ENCODE results near the gene VRK1.

The VRK1 gene

GRCh38 chr14:96888593-96888992 is 91.4 kb downstream of the VRK1 start:
- DNase-seq: no peak

GRCh38 chr14:96889091-96889490 is 91.9 kb downstream of the VRK1 start:
- no peak for DNase-seq

- DNase-seq: no peak
Observed at GRCh38 chr14:96893966-96894622, 96.9 kb downstream of the VRK1 start.

- DNase-seq: no peak
Observed at GRCh38 chr14:96894966-96895365, 97.8 kb downstream of the VRK1 start.

GRCh38 chr14:96895658-96896271 is 98.6 kb downstream of the VRK1 start:
- DNase-seq: no peak

- no peak for DNase-seq
Observed at GRCh38 chr14:96897184-96897583, 100.0 kb downstream of the VRK1 start.

GRCh38 chr14:96901227-96901626 is 104.0 kb downstream of the VRK1 start:
- no peak for DNase-seq

- no peak for DNase-seq
Observed at GRCh38 chr14:96902004-96902403, 104.8 kb downstream of the VRK1 start.

- DNase-seq: no peak
Observed at GRCh38 chr14:96903444-96904023, 106.4 kb downstream of the VRK1 start.

GRCh38 chr14:96904201-96904600 is 107.0 kb downstream of the VRK1 start:
- no peak for DNase-seq

GRCh38 chr14:96905065-96905464 is 107.9 kb downstream of the VRK1 start:
- DNase-seq: no peak

- no peak for DNase-seq
Observed at GRCh38 chr14:96905825-96906224, 108.6 kb downstream of the VRK1 start.

- DNase-seq: no peak
Observed at GRCh38 chr14:96906434-96906833, 109.3 kb downstream of the VRK1 start.

- DNase-seq: no peak
Observed at GRCh38 chr14:96909841-96910364, 112.7 kb downstream of the VRK1 start.

GRCh38 chr14:96911499-96912149 is 114.4 kb downstream of the VRK1 start:
- no peak for DNase-seq

GRCh38 chr14:96914571-96915128 is 117.5 kb downstream of the VRK1 start:
- DNase-seq: no peak

- DNase-seq: no peak
Observed at GRCh38 chr14:96915478-96915877, 118.3 kb downstream of the VRK1 start.

GRCh38 chr14:96916751-96917150 is 119.6 kb downstream of the VRK1 start:
- no peak for DNase-seq

GRCh38 chr14:96917442-96917963 is 120.3 kb downstream of the VRK1 start:
- no peak for DNase-seq

GRCh38 chr14:96920023-96920422 is 122.8 kb downstream of the VRK1 start:
- DNase-seq: no peak

- no peak for DNase-seq
Observed at GRCh38 chr14:96920820-96921219, 123.6 kb downstream of the VRK1 start.

- no peak for DNase-seq
Observed at GRCh38 chr14:96922986-96923385, 125.8 kb downstream of the VRK1 start.

- DNase-seq: no peak
Observed at GRCh38 chr14:96925422-96925821, 128.2 kb downstream of the VRK1 start.
